Chondrocyte (in vitro differentiated cells): Measurements from ENCODE around the gene SETBP1. TPM values are rescaled to one million over a fixed set of nuclear protein-coding genes. Genes with fewer than 3 reads are reported as not detected.

Source experiments
- DNase-seq: peaks from one replicate; pipeline ENCODE4 v3.0.0; 2021; ENCODE audit warnings: mixed read lengths, low spot score
- H3K27ac Mint-ChIP-seq: one replicate; pipeline ENCODE4 v1.8.0; 2021; ENCODE audit warnings: mild to moderate bottlenecking, moderate library complexity, mixed read lengths; ENCODE audit not compliant: unreplicated experiment
- H3K27me3 Mint-ChIP-seq: 2 replicates; pipeline ENCODE4 v1.8.0; 2021; ENCODE audit warnings: low read depth, mixed read lengths
- H3K36me3 Mint-ChIP-seq: 2 replicates; pipeline ENCODE4 v1.8.0; 2021; ENCODE audit warnings: low read depth, mixed read lengths
- H3K4me1 Mint-ChIP-seq: 2 replicates; pipeline ENCODE4 v1.8.0; 2021; ENCODE audit warnings: low read depth, mild to moderate bottlenecking, mixed read lengths
- H3K4me3 Mint-ChIP-seq: one replicate; pipeline ENCODE4 v1.8.0; 2021; ENCODE audit warnings: mild to moderate bottlenecking, moderate library complexity, mixed read lengths; ENCODE audit not compliant: unreplicated experiment
- H3K9me3 Mint-ChIP-seq: 2 replicates; pipeline ENCODE4 v1.8.0; 2021; ENCODE audit warnings: low read depth, mixed read lengths
- CTCF ChIP-seq: fragments of 200-600 bp; sonication (generic); IDR thresholded peaks from 2 replicates; pipeline ENCODE4 v1.5.0; 2021; ENCODE audit warnings: antibody characterized with exemption, mild to moderate bottlenecking, moderate library complexity
- total RNA-seq: library from RNA; stranded (reverse); gene quantifications from 3 replicates; pipeline ENCODE4 v1.2.1, GENCODE V29; 2021

SETBP1 gene
- total RNA-seq, 1 donor from 2014 or later = 29.3 TPM

GRCh38 chr18:44862112-44862511 lies 181.4 kb downstream of the SETBP1 start:
- Mint-ChIP-seq H3K27me3 (no peaks in the 10 kb centered on the region), H3K4me1 (peaks cover 9% of the 10 kb centered on the region), H3K9me3 (no peaks in the 10 kb centered on the region), H3K27ac (no peak overlapping the region), H3K36me3 (peaks cover 2% of the 10 kb centered on the region), H3K4me3 (no peak overlapping the region)
- no peak for TF ChIP-seq CTCF
- no peak for DNase-seq

GRCh38 chr18:44866103-44866502 lies 185.4 kb downstream of the SETBP1 start:
- H3K4me3 Mint-ChIP-seq = no peak overlapping the region
- TF ChIP-seq CTCF = no peak
- no peaks in the 10 kb centered on the region for H3K9me3 Mint-ChIP-seq
- H3K27me3 Mint-ChIP-seq = no peaks in the 10 kb centered on the region
- H3K4me1 Mint-ChIP-seq = peaks cover 22% of the 10 kb centered on the region
- H3K27ac Mint-ChIP-seq = no peak overlapping the region
- peaks cover 4% of the 10 kb centered on the region for H3K36me3 Mint-ChIP-seq
- no peak for DNase-seq

GRCh38 chr18:44869533-44869932 lies 188.8 kb downstream of the SETBP1 start:
- Mint-ChIP-seq H3K4me3 (no peak overlapping the region), H3K27ac (no peak overlapping the region), H3K9me3 (no peaks in the 10 kb centered on the region), H3K36me3 (peaks cover 10% of the 10 kb centered on the region), H3K4me1 (peaks cover 29% of the 10 kb centered on the region), H3K27me3 (no peaks in the 10 kb centered on the region)
- no peak for DNase-seq
- no peak for TF ChIP-seq CTCF

GRCh38 chr18:44870631-44871502 lies 190.2 kb downstream of the SETBP1 start:
- Mint-ChIP-seq H3K4me1 (peaks cover 29% of the 10 kb centered on the region), H3K9me3 (no peaks in the 10 kb centered on the region), H3K27ac (no peak overlapping the region), H3K36me3 (peaks cover 13% of the 10 kb centered on the region), H3K4me3 (no peak overlapping the region), H3K27me3 (no peaks in the 10 kb centered on the region)
- no peak for DNase-seq
- TF ChIP-seq CTCF = peak; percentile 45

- peaks cover 29% of the 10 kb centered on the region for H3K4me1 Mint-ChIP-seq
- peaks cover 14% of the 10 kb centered on the region for H3K36me3 Mint-ChIP-seq
- no peak overlapping the region for H3K4me3 Mint-ChIP-seq
- H3K9me3 Mint-ChIP-seq = no peaks in the 10 kb centered on the region
- H3K27me3 Mint-ChIP-seq = no peaks in the 10 kb centered on the region
- H3K27ac Mint-ChIP-seq = no peak overlapping the region
- no peak for TF ChIP-seq CTCF
- DNase-seq = no peak
These were observed 191.1 kb downstream of the SETBP1 start for GRCh38 chr18:44871771-44872170.
